CD14-positive monocyte (primary cell): Measurements from ENCODE around the gene TCF25. TPM values are rescaled to one million over a fixed set of nuclear protein-coding genes. Genes with fewer than 3 reads are reported as not detected.

Source experiments
- DNase-seq, 3 donors: peaks; one replicate each; pipeline ENCODE4 v3.0.0-alpha.2; 2011 to 2022
- H2AFZ ChIP-seq: 2 replicates; pipeline ENCODE4 v1.6.0; 2012; ENCODE audit warnings: mild to moderate bottlenecking, low read depth, low read length, inconsistent platforms; ENCODE audit not compliant: insufficient read depth, poor library complexity, severe bottlenecking
- H3K27ac ChIP-seq, 2 donors: 1 replicate in 1 of 2; 2 replicates in 1 of 2; pipeline ENCODE4 v1.5.1; 2012 to 2013; ENCODE audit warnings: low read length in 2 of 2, control low read depth in 1 of 2, inconsistent platforms in 1 of 2, low read depth in 1 of 2, mild to moderate bottlenecking in 1 of 2
- H3K27me3 ChIP-seq, 2 donors: one replicate each; pipeline versions ENCODE4 v1.6.0 to v1.6.1; 2011 to 2013; ENCODE audit warnings: low read length in 2 of 2; ENCODE audit not compliant: control insufficient read depth in 2 of 2, insufficient read depth in 2 of 2
- H3K36me3 ChIP-seq, 2 donors: replicated peaks in 1 of 2; 1 replicate in 1 of 2; 2 replicates in 1 of 2; pipeline versions ENCODE4 v1.5.1 to v1.6.1; 2012 to 2013; ENCODE audit warnings: low read length in 2 of 2, control low read depth in 1 of 2, inconsistent platforms in 1 of 2, mild to moderate bottlenecking in 1 of 2; ENCODE audit not compliant: insufficient read depth in 2 of 2, control insufficient read depth in 1 of 2
- H3K4me1 ChIP-seq, 2 donors: 1 replicate in 1 of 2; 2 replicates in 1 of 2; pipeline versions ENCODE4 v1.5.1 to v1.6.1; 2012 to 2013; ENCODE audit warnings: low read length in 2 of 2, control low read depth in 1 of 2, inconsistent platforms in 1 of 2, mild to moderate bottlenecking in 1 of 2, moderate library complexity in 1 of 2; ENCODE audit not compliant: insufficient read depth in 2 of 2, control insufficient read depth in 1 of 2
- H3K4me2 ChIP-seq: replicated peaks from 2 replicates; pipeline ENCODE3; 2012; ENCODE audit warnings: low read length, moderate library complexity, mild to moderate bottlenecking; ENCODE audit not compliant: poor library complexity, severe bottlenecking; ENCODE audit errors: extremely low read depth
- H3K4me3 ChIP-seq, 3 experiments: fragments of 200-600 bp in 1 of 3; sonication (generic) in 1 of 3; replicated peaks in 1 of 3; 1 replicate in 2 of 3; 2 replicates in 1 of 3; pipeline ENCODE4 v1.5.1; 2011 to 2013; ENCODE audit warnings: low read length in 3 of 3, mild to moderate bottlenecking in 3 of 3, control low read depth in 2 of 3, low read depth in 2 of 3, inconsistent platforms in 1 of 3, moderate library complexity in 1 of 3
- H3K79me2 ChIP-seq: 2 replicates; pipeline ENCODE4 v1.6.0; 2012; ENCODE audit warnings: mild to moderate bottlenecking, control low read depth, inconsistent platforms, low read length, moderate library complexity; ENCODE audit not compliant: insufficient read depth
- H3K9ac ChIP-seq: 2 replicates; pipeline ENCODE4 v1.6.0; 2017; ENCODE audit warnings: low read length, mild to moderate bottlenecking; ENCODE audit not compliant: insufficient read depth, poor library complexity, severe bottlenecking
- H3K9me3 ChIP-seq, 2 donors: replicated peaks in 1 of 2; 1 replicate in 1 of 2; 2 replicates in 1 of 2; pipeline versions ENCODE4 v1.5.1 to v1.6.1; 2012 to 2013; ENCODE audit warnings: low read length in 2 of 2, control low read depth in 1 of 2; ENCODE audit not compliant: control insufficient read depth in 1 of 2, insufficient read depth in 1 of 2
- H4K20me1 ChIP-seq: 2 replicates; pipeline ENCODE4 v1.6.0; 2012; ENCODE audit warnings: mild to moderate bottlenecking, low read length, control low read depth, moderate library complexity; ENCODE audit not compliant: insufficient read depth
- H3K27ac Mint-ChIP-seq, 7 donors: one replicate each; pipeline ENCODE4 v1.8.0; 2020; ENCODE audit warnings: mild to moderate bottlenecking in 7 of 7, mixed read lengths in 7 of 7, moderate library complexity in 6 of 7, inconsistent platforms in 2 of 7
- H3K27me3 Mint-ChIP-seq, 3 donors: one replicate each; pipeline ENCODE4 v1.8.0; 2021 to 2022; ENCODE audit warnings: low read depth in 3 of 3, mild to moderate bottlenecking in 3 of 3, mixed read lengths in 3 of 3, moderate library complexity in 3 of 3, inconsistent platforms in 1 of 3
- H3K36me3 Mint-ChIP-seq, 2 donors: one replicate each; pipeline ENCODE4 v1.8.0; 2020; ENCODE audit warnings: mixed read lengths in 2 of 2, inconsistent platforms in 1 of 2, mild to moderate bottlenecking in 1 of 2
- H3K4me1 Mint-ChIP-seq: one replicate; pipeline ENCODE4 v1.8.0; 2020; ENCODE audit warnings: mild to moderate bottlenecking, mixed read lengths
- H3K4me3 Mint-ChIP-seq, 2 donors: one replicate each; pipeline ENCODE4 v1.8.0; 2020; ENCODE audit warnings: mild to moderate bottlenecking in 2 of 2, mixed read lengths in 2 of 2, moderate library complexity in 1 of 2
- H3K9me3 Mint-ChIP-seq, 7 donors: one replicate each; pipeline ENCODE4 v1.8.0; 2020 to 2022; ENCODE audit warnings: mixed read lengths in 7 of 7, mild to moderate bottlenecking in 6 of 7, moderate library complexity in 6 of 7, inconsistent platforms in 2 of 7
- CTCF ChIP-seq: fragments of 200-600 bp; IDR thresholded peaks from one replicate; pipeline ENCODE4 v1.8.0; 2022; ENCODE audit warnings: antibody characterized with exemption, mild to moderate bottlenecking
- WGBS: methylation state at CpG from one replicate; pipeline ENCODE4 v1.1.5; 2013; ENCODE audit warnings: missing lambda C conversion rate; ENCODE audit not compliant: insufficient coverage; 5-methylcytosine and 5-hydroxymethylcytosine counted together
- intact Hi-C, 2 donors: fragments of 100-400 bp; cut with micrococcal nuclease; formaldehyde crosslinking; loops; one replicate each; pipeline versions ENCODE4 v1.15.0 to v1.15.1; 2023
- polyA plus RNA-seq, 3 donors: library from polyadenylated mRNA; depleted of rRNA in 1 of 3; unstranded in 2 of 3; stranded (reverse) in 1 of 3; fragments of 300-500 nt in 2 of 3; fragments of >200 nt in 1 of 3; fragmentation: Illumina TruSeq in 2 of 3; gene quantifications; 1 replicate in 2 of 3; 2 replicates in 1 of 3; pipeline ENCODE4 v1.2.3, GENCODE V29; 2012 to 2021

TCF25 gene
- polyA plus RNA-seq, 3 donors, result 98.0 to 231 (median 114) TPM

GRCh38 chr16:89944773-89945172, 71.4 kb downstream of the TCF25 start:
- H3K9me3 Mint-ChIP-seq, result peaks cover 0 to 14% (median 4%) of the 10 kb centered on the region in 7 donors
- peaks cover 6 to 7% of the 10 kb centered on the region in 2 donors for H3K36me3 Mint-ChIP-seq
- Histone ChIP-seq H3K4me2 (no peak overlapping the region), H3K27ac (no peak overlapping the region), H3K9ac (no peak overlapping the region), H2AFZ (no peak overlapping the region), H3K27me3 (peaks cover 7 to 40% of the 10 kb centered on the region in 2 donors), H3K9me3 (peaks cover 0 to 5% of the 10 kb centered on the region in 2 donors), H4K20me1 (peaks cover 7% of the 10 kb centered on the region), H3K79me2 (peaks cover 4% of the 10 kb centered on the region), H3K4me3 (no peak overlapping the region), H3K4me1 (peaks cover 16 to 20% of the 10 kb centered on the region in 2 donors), H3K36me3 (no peaks in the 10 kb centered on the region)
- H3K4me3 Mint-ChIP-seq, result no peak overlapping the region
- intact Hi-C loops, result loop anchor here in 1 of 2 donors (10.0 kb wide), 1 partner anchor 1160 kb away; the partner anchor contains the start of gene PIEZO1
- TF ChIP-seq CTCF, result no peak
- 45% methylated on average over 3 of the region's 5 CpGs for WGBS
- peaks cover 22% of the 10 kb centered on the region for H3K4me1 Mint-ChIP-seq
- peaks cover 40 to 71% (median 60%) of the 10 kb centered on the region in 3 donors for H3K27me3 Mint-ChIP-seq
- no peak for DNase-seq
- no peak overlapping the region for H3K27ac Mint-ChIP-seq

- H3K4me1 ChIP-seq, result peaks cover 16 to 24% of the 10 kb centered on the region in 2 donors
- no peak overlapping the region for H3K4me2 ChIP-seq
- peaks cover 7 to 39% of the 10 kb centered on the region in 2 donors for H3K27me3 ChIP-seq
- intact Hi-C loops, result loop anchor here in 1 of 2 donors (10.0 kb wide), 1 partner anchor 1161 kb away; the partner anchor contains the start of gene PIEZO1
- peaks cover 9 to 13% of the 10 kb centered on the region in 2 donors for H3K36me3 Mint-ChIP-seq
- H3K9ac ChIP-seq, result no peak overlapping the region
- peaks cover 0 to 5% of the 10 kb centered on the region in 2 donors for H3K9me3 ChIP-seq
- no peak overlapping the region for H2AFZ ChIP-seq
- no peak for TF ChIP-seq CTCF
- peaks cover 4% of the 10 kb centered on the region for H3K79me2 ChIP-seq
- no peaks in the 10 kb centered on the region for H3K36me3 ChIP-seq
- H3K9me3 Mint-ChIP-seq, result peaks cover 0 to 14% (median 4%) of the 10 kb centered on the region in 7 donors
- H3K4me1 Mint-ChIP-seq, result peaks cover 29% of the 10 kb centered on the region
- H3K4me3 ChIP-seq, result no peak overlapping the region
- peak overlapping the region in 1 of 2 donors; percentile 21 for H3K4me3 Mint-ChIP-seq
- WGBS, result no CpG with 5 or more reads among the region's 7 CpGs
- peaks cover 40 to 75% (median 64%) of the 10 kb centered on the region in 3 donors for H3K27me3 Mint-ChIP-seq
- H3K27ac ChIP-seq, result no peak overlapping the region
- DNase-seq, result no peak
- peaks cover 9% of the 10 kb centered on the region for H4K20me1 ChIP-seq
- no peak overlapping the region for H3K27ac Mint-ChIP-seq
Observed at GRCh38 chr16:89945654-89946053, 72.3 kb downstream of the TCF25 start.
